ENCODE measurements around the gene BDP1.
A peak's percentile ranks its signal among the peaks of the same experiment; 100 is the strongest.
"Not testable (repeated sequence)": the region's sequence is repeated elsewhere in the genome, so short reads cannot be mapped to it uniquely, and the experiment has no call there.

Gene BDP1

DNA sequence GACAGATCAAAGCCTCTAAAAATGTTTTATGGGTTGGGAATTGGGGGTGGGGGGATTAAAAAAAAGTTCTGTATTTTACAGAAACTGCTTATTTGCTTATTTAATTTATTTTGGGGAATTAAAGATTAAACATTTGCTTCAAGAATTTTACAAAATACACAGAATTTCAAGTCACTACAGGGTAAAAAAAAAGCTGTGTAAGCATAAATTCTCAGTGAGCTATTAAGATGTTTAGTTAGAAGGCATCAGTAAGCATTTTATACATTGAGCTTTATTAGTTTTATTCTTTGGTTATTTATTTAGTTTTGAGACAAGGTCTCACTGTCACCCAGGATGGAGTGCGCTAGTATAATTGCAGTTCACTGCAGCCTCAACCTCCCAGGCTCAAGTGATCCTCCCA, 5.2 kb downstream of the BDP1 start:
- DNase-seq (ENCODE audit: extremely low spot score, insufficient read length, low read depth): no peak

GRCh38 chr5:71461360-71461759, 5.9 kb downstream of the BDP1 start:
- DNase-seq (ENCODE audit: extremely low spot score, insufficient read length, low read depth) (no peak), FAIRE-seq (no peak)

More for the DNA sequence above, 5.2 kb downstream of the BDP1 start:
- no peak for FAIRE-seq

DNA sequence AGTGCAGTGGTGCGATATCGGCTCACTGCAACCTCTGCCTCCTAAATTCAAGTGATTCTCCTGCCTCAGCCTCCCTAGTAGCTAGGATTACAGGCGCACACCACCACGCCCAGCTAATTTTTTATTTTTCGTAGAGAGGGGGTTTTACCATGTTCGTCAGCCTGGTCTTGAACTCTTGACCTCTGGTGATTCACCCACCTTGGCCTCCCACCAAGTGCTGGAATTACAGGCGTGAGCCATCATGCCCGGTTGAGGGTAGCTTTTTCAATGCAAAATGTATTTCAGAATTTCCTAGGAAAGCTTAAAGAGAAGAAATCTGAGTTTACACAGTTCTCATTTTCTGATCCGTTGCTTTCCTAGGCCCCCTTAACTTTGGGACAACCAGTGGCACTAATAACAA, 15.7 kb downstream of the BDP1 start:
- FAIRE-seq (no peak), DNase-seq (ENCODE audit: extremely low spot score, insufficient read length, low read depth) (no peak)

GRCh38 chr5:71475788-71476384, 20.4 kb downstream of the BDP1 start:
- FAIRE-seq: peak; percentile 74

GRCh38 chr5:71481441-71481840, 26.0 kb downstream of the BDP1 start:
- FAIRE-seq (no peak), DNase-seq (ENCODE audit: extremely low spot score, insufficient read length, low read depth) (no peak)

More at GRCh38 chr5:71475788-71476384, 20.4 kb downstream of the BDP1 start:
- peak; percentile 14 for DNase-seq (ENCODE audit: extremely low spot score, insufficient read length, low read depth)

DNA sequence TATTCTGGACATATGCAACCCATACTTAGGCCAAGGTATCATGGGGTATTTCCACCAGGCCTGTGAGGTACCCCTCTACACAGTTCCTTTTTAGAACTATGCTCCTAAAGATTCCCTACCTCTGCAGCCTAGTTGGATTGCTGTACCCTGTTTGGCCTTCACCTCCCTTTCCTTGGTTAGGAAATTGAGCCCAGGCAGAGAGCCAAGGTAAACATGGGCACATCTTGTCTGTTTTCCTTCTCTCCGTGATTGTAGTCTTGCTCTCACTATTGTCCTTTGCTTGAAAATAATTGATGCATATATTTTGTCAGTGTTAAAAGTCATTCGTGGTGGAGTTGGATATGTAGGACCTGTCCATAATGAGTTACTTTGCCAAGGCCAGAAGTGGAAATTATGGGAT, 26.7 kb downstream of the BDP1 start:
- FAIRE-seq: no peak
- no peak for DNase-seq (ENCODE audit: extremely low spot score, insufficient read length, low read depth)

DNA sequence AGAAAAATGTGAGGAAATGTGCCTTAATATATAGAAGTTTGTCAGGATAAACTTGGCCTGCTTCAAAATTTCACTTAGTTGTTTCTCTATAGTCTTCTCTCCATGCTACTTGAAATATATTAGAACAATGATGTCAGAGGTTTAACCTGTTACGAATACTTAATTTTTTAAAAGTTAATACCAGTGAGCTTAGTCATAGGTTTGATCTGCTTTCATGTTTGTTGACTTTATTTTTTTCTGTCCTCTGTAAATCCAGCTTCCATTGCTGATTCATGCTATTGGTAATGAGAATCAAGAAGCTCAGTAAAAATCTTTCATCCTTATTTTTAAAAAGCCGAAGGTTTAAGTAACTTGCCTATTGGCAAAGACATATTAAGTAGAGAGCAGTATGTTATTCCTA, 27.9 kb downstream of the BDP1 start:
- FAIRE-seq (no peak), DNase-seq (ENCODE audit: extremely low spot score, insufficient read length, low read depth) (no peak)

- no peak for FAIRE-seq
- DNase-seq (ENCODE audit: extremely low spot score, insufficient read length, low read depth): no peak
These were observed 37.6 kb downstream of the BDP1 start for GRCh38 chr5:71492817-71493615.

DNA sequence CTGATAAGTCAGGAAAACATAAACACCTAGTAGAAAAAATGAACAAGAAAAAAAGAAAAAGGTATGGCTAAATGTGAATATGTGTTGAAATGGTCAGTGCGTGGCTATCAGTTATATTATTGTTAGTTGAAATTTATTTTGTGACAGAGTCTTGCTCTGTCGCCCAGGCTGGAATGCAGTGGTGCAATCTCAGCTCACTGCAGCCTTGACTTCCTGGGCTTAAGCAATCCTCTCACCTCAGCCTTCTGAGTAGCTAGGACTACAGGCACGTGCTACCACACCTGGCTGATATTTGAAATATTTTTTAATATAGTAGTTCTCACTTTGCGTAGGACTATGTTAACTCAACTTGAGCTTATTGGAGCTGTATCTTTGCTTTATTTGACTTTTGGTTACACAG, 38.8 kb downstream of the BDP1 start:
- FAIRE-seq; DNase-seq (ENCODE audit: extremely low spot score, insufficient read length, low read depth): not testable (repeated sequence)

GRCh38 chr5:71498756-71499155, 43.3 kb downstream of the BDP1 start:
- FAIRE-seq; DNase-seq (ENCODE audit: extremely low spot score, insufficient read length, low read depth): not testable (repeated sequence)

DNA sequence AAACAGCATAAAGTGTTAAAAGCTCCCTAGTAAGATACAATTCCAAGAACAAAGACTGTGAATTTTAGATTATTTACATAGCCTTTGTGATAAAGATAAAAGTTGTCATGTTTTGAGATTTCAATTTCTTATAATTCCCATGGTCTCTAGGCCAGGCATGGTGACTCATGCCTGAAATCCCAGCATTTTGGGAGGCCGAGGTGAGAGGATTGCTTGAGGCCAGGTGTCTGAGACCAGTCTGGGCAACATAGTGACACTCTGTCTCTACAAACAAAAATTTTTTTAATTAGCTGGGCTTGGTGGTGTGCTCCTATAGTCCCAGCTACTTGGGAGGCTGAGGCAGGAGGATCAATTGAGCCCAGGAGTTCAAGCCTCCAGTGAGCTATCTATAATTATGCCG, 48.1 kb downstream of the BDP1 start:
- no peak for FAIRE-seq
- DNase-seq (ENCODE audit: extremely low spot score, insufficient read length, low read depth): no peak

DNA sequence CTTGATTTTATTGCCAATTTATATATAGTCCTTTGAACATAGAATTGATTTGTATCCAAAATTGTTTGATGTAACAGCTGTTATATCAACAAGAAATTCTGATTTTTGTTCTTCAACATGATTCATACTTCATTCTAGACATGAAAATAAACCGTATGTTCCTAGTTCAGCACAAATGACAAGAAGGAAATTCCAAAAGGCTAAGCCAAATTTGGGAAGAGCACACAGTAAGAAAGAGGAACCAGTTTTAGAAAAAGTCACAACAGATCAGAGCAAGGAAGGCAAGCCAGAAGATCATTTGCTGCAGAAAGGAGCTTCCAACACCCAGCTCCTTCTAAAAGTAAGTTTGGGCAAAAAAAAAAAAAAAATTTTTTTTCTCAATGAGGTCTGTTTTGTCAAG, 66.7 kb downstream of the BDP1 start:
- FAIRE-seq: peak; percentile 9
- no peak for DNase-seq (ENCODE audit: extremely low spot score, insufficient read length, low read depth)

DNA sequence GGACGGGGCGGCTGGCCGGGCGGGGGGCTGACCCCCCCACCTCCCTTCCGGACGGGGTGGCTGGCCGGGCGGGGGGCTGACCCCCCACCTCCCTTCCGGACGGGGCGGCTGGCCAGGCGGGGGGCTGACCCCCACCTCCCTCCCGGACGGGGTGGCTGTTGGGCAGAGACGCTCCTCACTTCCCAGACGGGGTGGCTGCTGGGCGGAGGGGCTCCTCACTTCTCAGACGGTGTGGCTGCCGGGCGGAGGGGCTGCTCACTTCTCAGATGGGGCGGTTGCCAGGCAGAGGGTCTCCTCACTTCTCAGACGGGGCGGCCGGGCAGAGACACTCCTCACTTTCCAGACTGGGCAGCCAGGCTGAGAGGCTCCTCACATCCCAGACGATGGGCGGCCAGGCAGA, 70.2 kb downstream of the BDP1 start:
- FAIRE-seq; DNase-seq (ENCODE audit: extremely low spot score, insufficient read length, low read depth): not testable (repeated sequence)

GRCh38 chr5:71528206-71528605, 72.8 kb downstream of the BDP1 start:
- DNase-seq (ENCODE audit: extremely low spot score, insufficient read length, low read depth) (no peak), FAIRE-seq (no peak)

- DNase-seq (ENCODE audit: extremely low spot score, insufficient read length, low read depth): no peak
- FAIRE-seq: no peak
These were observed 74.2 kb downstream of the BDP1 start for GRCh38 chr5:71529682-71530081.

- no peak for FAIRE-seq
- DNase-seq (ENCODE audit: extremely low spot score, insufficient read length, low read depth): no peak
These were observed 77.7 kb downstream of the BDP1 start for GRCh38 chr5:71533142-71533541.

DNA sequence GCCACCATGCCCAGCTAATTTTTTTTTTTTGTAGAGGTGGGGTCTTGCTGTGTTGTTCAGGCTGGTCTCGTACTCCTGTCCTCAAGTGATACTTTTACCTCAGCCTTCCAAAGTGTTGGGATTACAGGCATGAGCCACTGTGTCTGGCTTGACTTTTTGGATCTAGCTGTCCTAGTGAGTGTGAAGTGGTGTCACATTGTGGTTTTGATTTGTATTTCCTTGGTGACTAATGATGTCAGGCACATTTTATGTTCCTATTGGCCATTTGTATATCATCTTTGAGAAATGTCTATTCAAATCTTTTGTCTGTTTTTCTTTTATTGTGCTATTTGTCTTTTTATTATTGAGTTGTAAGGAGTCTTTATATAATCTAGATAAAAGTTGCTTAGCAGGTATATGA, 78.2 kb downstream of the BDP1 start:
- no peak for FAIRE-seq
- DNase-seq (ENCODE audit: extremely low spot score, insufficient read length, low read depth): peak; percentile 1

DNA sequence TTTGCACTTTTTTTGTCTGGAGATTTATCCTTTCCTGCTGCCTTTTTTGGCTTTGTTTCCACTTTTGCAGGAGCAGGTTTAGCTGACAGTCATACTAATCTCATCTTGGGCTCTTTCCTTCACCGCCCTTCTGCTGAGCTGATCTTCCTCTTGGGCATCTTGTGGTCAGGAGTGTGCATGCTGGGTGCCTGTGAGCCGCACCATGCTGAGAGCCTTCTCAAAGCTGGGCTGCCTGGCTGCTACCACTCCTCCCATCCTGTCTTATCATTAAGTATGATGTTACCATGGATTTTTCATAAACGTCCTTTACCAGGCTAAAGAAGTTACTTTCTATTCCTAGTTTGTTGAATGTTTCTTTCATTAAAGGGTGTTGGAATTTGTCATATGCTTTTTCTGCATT, 82.2 kb downstream of the BDP1 start:
- DNase-seq (ENCODE audit: extremely low spot score, insufficient read length, low read depth): no peak
- FAIRE-seq: no peak

- FAIRE-seq; DNase-seq (ENCODE audit: extremely low spot score, insufficient read length, low read depth): not testable (repeated sequence)
These were observed 95.4 kb downstream of the BDP1 start for GRCh38 chr5:71550885-71551284.

DNA sequence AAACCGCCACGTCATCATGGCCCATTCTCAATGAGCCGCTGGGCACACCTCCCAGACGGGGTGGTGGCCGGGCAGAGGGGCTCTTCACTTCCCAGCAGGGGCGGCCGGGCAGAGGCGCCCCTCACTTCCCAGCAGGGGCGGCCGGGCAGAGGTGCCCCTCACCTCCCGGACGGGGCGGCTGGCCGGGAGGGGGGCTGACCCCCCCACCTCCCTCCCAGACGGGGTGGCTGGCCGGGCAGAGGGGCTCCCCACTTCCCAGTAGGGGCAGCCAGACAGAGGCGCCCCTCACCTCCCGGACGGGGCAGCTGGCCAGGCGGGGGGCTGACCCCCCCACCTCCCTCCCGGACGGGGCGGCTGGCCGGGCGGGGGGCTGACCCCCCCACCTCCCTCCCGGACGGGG, 96.1 kb downstream of the BDP1 start:
- FAIRE-seq; DNase-seq (ENCODE audit: extremely low spot score, insufficient read length, low read depth): not testable (repeated sequence)

- not testable (repeated sequence) for DNase-seq (ENCODE audit: extremely low spot score, insufficient read length, low read depth); FAIRE-seq
These were observed 96.7 kb downstream of the BDP1 start for GRCh38 chr5:71552026-71552749.
